ENCODE data around the gene SLC7A6.

The SLC7A6 gene

GRCh38 chr16:68235108-68235886, 29.0 kb upstream of the SLC7A6 start:
- no peak for DNase-seq

- no peak for DNase-seq
These were observed 28.5 kb upstream of the SLC7A6 start, which contains the start of gene ESRP2 for GRCh38 chr16:68235887-68236136. TSS of gene ESRP2 (minus strand) at chr16:68236127. CDS start at chr16:68236045, 82 bp downstream.

GRCh38 chr16:68236137-68236825, 28.0 kb upstream of the SLC7A6 start:
- peak in 1 of 2 experiments; percentile 14 for DNase-seq

GRCh38 chr16:68236826-68237242, 27.5 kb upstream of the SLC7A6 start:
- DNase-seq: no peak

- peak; percentile 82 to 93 for DNase-seq
These were observed 26.9 kb upstream of the SLC7A6 start for GRCh38 chr16:68237243-68238028.

GRCh38 chr16:68238029-68238345, 26.3 kb upstream of the SLC7A6 start:
- DNase-seq: no peak

- DNase-seq: no peak
These were observed 22.2 kb upstream of the SLC7A6 start for GRCh38 chr16:68242085-68242484.

GRCh38 chr16:68242926-68243858, 21.1 kb upstream of the SLC7A6 start:
- no peak for DNase-seq

GRCh38 chr16:68244481-68244902, 19.8 kb upstream of the SLC7A6 start:
- DNase-seq: no peak

GRCh38 chr16:68244903-68245853, 19.1 kb upstream of the SLC7A6 start, which contains the start of gene PLA2G15:
TSS of gene PLA2G15 (plus strand) at chr16:68245373. CDS start at chr16:68245427, 54 bp downstream.
- peak; percentile 42 to 62 for DNase-seq

- no peak for DNase-seq
These were observed 18.2 kb upstream of the SLC7A6 start for GRCh38 chr16:68246121-68246520.

GRCh38 chr16:68246666-68247065, 17.7 kb upstream of the SLC7A6 start:
- DNase-seq: no peak

- DNase-seq: no peak
These were observed 16.9 kb upstream of the SLC7A6 start for GRCh38 chr16:68247400-68247799.

- no peak for DNase-seq
These were observed 16.4 kb upstream of the SLC7A6 start for GRCh38 chr16:68247932-68248331.

GRCh38 chr16:68249371-68249770, 15.0 kb upstream of the SLC7A6 start:
- no peak for DNase-seq

- no peak for DNase-seq
These were observed 13.4 kb upstream of the SLC7A6 start for GRCh38 chr16:68250951-68251350.

- DNase-seq: no peak
These were observed 12.5 kb upstream of the SLC7A6 start for GRCh38 chr16:68251832-68252231.

- no peak for DNase-seq
These were observed 11.9 kb upstream of the SLC7A6 start for GRCh38 chr16:68252383-68252782.

- DNase-seq: no peak
These were observed 10.6 kb upstream of the SLC7A6 start for GRCh38 chr16:68253721-68254120.

- DNase-seq: no peak
These were observed 8.6 kb upstream of the SLC7A6 start for GRCh38 chr16:68255712-68256111.

GRCh38 chr16:68257251-68257905, 6.9 kb upstream of the SLC7A6 start:
- no peak for DNase-seq

All from NCI-H187 (cell line).